LNCaP clone FGC (cell line): ENCODE measurements around the gene ENTPD2.
A peak's percentile ranks its signal among the peaks of the same experiment; 100 is the strongest.

ENCODE experiments used
- DNase-seq: peaks from one replicate; pipeline ENCODE4 v3.0.0-alpha.2; 2011; ENCODE audit warnings: low read depth
- H3K4me3 ChIP-seq: 2 replicates; pipeline ENCODE4 v1.5.1; 2011; ENCODE audit warnings: mild to moderate bottlenecking, low read depth, low read length, control low read depth
- TF ChIP-seq, protein P1 (sequence below): IDR thresholded peaks from 2 replicates; pipeline ENCODE4 v1.5.1; 2012; ENCODE audit warnings: mild to moderate bottlenecking; ENCODE audit not compliant: control insufficient read depth, insufficient read depth; ENCODE audit errors: extremely low read depth

Gene ENTPD2

DNA sequence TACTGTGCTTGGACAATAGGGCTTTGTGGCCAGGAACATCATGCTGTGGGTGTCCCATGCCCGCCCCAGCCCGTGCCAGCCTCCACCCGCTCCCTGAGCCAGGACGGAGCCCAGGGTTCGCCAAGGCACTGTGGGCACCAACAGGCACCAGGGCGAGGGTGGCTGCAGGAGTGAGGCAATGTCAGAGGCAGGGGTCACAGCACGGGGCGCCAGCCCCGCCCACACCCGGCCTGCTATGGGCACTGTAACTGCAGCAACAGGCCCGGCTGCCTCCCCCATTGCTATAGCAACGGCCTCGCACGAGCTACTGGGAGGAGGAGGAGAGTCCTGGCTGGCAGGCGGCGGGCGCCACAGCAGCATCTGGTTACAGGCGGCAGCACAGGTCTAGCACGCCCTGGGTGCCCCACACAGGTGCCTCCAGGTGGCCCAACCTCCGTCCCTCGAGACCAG is 28.3 kb downstream of the ENTPD2 start:
- H3K4me3 ChIP-seq = peak overlapping the region; percentile 75
- DNase-seq = peak; percentile 69
- TF ChIP-seq, protein P1, sequence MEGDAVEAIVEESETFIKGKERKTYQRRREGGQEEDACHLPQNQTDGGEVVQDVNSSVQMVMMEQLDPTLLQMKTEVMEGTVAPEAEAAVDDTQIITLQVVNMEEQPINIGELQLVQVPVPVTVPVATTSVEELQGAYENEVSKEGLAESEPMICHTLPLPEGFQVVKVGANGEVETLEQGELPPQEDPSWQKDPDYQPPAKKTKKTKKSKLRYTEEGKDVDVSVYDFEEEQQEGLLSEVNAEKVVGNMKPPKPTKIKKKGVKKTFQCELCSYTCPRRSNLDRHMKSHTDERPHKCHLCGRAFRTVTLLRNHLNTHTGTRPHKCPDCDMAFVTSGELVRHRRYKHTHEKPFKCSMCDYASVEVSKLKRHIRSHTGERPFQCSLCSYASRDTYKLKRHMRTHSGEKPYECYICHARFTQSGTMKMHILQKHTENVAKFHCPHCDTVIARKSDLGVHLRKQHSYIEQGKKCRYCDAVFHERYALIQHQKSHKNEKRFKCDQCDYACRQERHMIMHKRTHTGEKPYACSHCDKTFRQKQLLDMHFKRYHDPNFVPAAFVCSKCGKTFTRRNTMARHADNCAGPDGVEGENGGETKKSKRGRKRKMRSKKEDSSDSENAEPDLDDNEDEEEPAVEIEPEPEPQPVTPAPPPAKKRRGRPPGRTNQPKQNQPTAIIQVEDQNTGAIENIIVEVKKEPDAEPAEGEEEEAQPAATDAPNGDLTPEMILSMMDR = peak; percentile 29; the same call in 1 of the 2 replicates

DNA sequence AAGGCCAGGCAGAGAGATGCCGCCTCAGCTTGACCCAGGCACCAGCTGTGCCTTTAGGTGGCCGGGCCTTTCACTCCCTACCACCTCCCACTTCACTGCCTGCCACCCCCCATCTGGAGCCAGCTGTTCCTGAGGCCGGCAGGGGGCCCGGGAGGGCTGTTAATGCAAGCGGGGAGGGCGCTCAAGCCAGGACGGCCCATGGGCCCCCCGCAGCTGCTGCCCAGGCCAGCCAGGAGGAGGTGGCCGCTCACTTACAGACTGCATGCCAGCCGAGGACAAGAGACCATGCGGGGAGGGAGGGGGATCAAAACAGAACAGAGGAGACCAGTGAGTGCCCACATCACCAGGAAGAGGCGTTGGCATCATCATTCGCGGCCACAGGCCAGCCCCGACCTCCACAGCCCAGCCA is 30.3 kb downstream of the ENTPD2 start:
- no peak for DNase-seq
- no peak overlapping the region for H3K4me3 ChIP-seq
- TF ChIP-seq, protein P1 = no peak

DNA sequence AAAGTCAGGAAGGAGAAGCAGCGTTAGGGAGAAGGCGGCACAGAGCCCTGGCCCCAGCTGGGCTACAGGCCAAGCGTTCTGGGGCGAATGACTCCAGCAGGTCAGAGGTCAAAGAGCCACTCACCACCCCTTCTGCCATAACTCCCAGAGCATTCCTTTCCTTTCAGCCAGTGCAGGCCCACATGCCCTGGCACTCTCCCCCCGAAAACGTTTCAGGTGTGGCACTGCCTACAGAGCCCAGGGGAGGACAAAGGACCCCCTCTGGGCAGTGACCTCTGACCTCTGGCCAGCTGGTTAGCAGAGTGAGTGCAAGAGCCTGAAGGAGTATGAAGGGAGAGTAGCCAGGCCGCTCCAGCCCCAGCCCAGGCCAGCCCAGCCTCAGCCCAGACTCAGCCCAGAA is 30.7 kb downstream of the ENTPD2 start:
- DNase-seq = no peak
- TF ChIP-seq, protein P1 = no peak
- no peak overlapping the region for H3K4me3 ChIP-seq

DNA sequence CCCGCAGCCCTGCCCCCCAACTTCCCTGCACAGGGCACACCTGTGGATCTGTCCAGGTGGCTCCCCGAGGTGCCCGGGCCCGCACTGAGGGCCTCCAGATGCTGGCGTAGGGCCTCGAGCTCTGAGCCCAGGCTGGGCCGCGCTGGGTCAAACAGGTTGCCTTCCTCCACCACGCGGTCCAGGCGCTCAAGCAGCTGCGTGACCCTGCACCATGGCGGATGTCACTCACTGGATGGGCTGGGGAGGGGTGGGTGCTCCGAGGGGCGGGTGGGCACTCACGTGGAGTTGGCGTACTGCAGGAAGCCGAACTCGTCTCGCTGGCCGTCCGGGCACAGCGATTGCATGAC is 31.2 kb downstream of the ENTPD2 start:
- peak overlapping the region; percentile 15; the same call in 1 of the 2 replicates for H3K4me3 ChIP-seq
- TF ChIP-seq, protein P1 = no peak

DNA sequence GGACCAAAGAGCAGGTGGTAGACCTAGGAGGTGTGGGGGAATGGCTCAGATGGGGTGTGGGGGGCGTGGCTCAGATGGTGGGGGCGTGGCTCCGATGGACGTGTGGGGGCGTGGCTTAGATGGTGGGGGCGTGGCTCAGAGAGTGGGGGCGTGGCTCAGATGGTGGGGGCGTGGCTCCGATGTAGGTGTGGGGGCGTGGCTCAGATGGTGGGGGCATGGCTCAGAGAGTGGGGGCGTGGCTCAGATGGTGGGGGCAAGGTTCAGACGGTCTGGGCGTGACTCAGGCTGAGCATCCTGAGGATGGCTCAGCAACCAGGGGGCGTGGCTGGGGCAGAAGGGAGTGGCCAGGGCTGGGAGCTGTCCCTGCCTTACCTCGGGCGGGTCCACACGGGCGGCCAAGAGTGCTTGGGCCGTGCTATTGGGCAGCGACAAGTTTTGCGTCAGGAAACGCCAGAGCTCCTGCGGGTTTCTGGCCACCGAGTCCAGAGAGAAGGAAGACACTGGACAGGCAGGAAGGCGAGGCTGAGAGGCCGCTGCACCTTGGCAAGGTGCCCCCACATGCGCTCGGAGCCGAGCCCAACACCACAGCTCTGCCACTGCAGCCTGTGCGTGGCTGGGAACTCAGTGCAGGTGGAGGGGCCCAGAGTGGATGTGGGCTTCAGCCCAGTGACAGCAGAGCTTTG is 31.7 kb downstream of the ENTPD2 start:
- peak; percentile 99 for DNase-seq
- TF ChIP-seq, protein P1 = no peak
- no peak overlapping the region; the same call in 1 of the 2 replicates for H3K4me3 ChIP-seq

More for the DNA sequence above, 31.2 kb downstream of the ENTPD2 start:
- no peak for DNase-seq

DNA sequence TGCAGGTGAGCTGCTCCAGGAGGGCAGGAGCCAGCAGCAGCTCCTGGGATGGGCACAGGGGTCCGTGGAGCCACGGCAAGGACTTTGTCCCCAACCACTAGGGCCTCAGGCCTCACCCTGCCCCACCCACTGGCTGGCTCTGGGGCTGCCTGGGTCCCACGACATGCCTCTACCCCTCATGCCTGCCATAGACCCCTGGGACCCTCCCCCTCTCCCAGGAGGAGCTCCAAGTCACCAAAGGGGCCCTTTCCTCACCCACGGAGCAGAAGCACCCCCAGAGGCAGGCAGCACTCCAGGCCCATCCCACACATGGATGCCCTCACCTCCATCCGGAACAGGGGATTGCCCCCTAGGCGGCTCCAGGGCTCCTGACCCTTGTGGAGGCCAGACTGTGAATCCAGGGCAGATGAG is 32.3 kb downstream of the ENTPD2 start:
- no peak for DNase-seq
- no peak overlapping the region for H3K4me3 ChIP-seq
- TF ChIP-seq, protein P1 = no peak
